ENCODE data around the gene MYADM.

Gene MYADM

GRCh38 chr19:53819861-53820260, 47.8 kb upstream of the MYADM start:
- TF ChIP-seq PRDM1 (tag by site-specific recombination; IDR thresholded peaks at IDR 0.05) (peak; percentile 20; the same call in 1 of the 2 replicates), ZBTB49 (tag by site-specific recombination; IDR thresholded peaks at IDR 0.05; ENCODE audit: low read depth) (no peak)
- Histone ChIP-seq H3K27ac (ENCODE audit: extremely low read depth, low read depth, low read length) (no peak overlapping the region), H3K36me3 (ENCODE audit: control insufficient read depth in 2 of 2, insufficient read depth in 1 of 2, low read length in 2 of 2) (no peaks in the 10 kb centered on the region), H3K4me3 (ENCODE audit: low read depth, low read length) (no peak overlapping the region), H3K9me3 (ENCODE audit: control insufficient read depth, insufficient read depth, low read depth, low read length) (no peaks in the 10 kb centered on the region), H3K4me1 (ENCODE audit: control insufficient read depth, insufficient read depth, low read length) (no peaks in the 10 kb centered on the region)
- ChIA-PET POLR2A (no interaction called here), CTCF (interaction anchor here (1.5 to 3.2 kb wide), 2 partner anchors 11 to 26 kb away, joined by 5 to 13 read pairs; no protein-coding TSS in a partner anchor)

DNA sequence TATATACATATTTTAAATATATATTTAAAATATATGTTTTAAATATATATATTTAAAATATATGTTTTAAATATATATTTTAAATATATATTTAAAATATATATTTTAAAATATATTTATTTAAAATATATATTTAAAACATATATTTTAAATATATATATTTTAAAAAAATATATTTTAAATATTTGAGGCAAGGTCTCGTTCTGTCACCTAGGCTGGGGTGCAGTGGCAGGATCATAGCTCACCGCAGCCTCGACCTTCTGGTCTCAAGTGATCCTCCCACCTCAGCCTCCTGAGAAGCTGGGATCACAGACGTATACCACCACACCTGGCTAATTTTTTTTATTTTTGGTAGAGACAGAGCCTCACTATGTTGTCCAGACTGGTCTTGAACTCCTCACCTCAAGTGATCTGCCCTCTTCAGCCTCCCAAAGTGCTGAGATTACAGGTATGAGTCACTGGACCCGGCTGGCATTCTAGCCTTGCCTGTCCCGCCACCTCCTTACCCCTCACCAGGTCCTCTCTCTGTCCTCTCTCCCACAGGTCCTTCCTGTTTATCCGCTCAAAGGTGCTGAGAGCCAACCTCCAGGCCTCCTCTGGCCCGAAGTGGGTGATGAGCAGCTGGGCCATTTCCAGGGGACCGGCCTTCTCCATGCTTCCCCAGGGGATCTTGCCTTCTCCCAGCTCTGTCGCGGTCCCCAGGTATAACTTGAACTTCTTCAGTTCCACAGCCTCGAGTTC, 44.1 kb upstream of the MYADM start:
- no peak overlapping the region for H3K4me3 ChIP-seq (ENCODE audit: low read depth, low read length)
- CTCF ChIA-PET: interaction anchor here (0.5 to 2.3 kb wide), 3 partner anchors 15 to 147 kb away, joined by 3 to 7 read pairs (median 3); no protein-coding TSS in a partner anchor

More for the DNA sequence above, 44.1 kb upstream of the MYADM start:
- TF ChIP-seq ZNF513 (tag by site-specific recombination; IDR thresholded peaks at IDR 0.05): no peak
- no peak for TF ChIP-seq ZIC2 (tag by site-specific recombination; IDR thresholded peaks at IDR 0.05)
- TF ChIP-seq SP7 (tag by site-specific recombination; IDR thresholded peaks at IDR 0.05): no peak
- TF ChIP-seq ZNF76 (tag by site-specific recombination; IDR thresholded peaks at IDR 0.05; ENCODE audit: borderline replicate concordance, low read depth): no peak
- TF ChIP-seq, protein P1, sequence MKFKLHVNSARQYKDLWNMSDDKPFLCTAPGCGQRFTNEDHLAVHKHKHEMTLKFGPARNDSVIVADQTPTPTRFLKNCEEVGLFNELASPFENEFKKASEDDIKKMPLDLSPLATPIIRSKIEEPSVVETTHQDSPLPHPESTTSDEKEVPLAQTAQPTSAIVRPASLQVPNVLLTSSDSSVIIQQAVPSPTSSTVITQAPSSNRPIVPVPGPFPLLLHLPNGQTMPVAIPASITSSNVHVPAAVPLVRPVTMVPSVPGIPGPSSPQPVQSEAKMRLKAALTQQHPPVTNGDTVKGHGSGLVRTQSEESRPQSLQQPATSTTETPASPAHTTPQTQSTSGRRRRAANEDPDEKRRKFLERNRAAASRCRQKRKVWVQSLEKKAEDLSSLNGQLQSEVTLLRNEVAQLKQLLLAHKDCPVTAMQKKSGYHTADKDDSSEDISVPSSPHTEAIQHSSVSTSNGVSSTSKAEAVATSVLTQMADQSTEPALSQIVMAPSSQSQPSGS (tag by site-specific recombination; IDR thresholded peaks at IDR 0.05; ENCODE audit: low read depth): no peak
- TF ChIP-seq, protein P2, sequence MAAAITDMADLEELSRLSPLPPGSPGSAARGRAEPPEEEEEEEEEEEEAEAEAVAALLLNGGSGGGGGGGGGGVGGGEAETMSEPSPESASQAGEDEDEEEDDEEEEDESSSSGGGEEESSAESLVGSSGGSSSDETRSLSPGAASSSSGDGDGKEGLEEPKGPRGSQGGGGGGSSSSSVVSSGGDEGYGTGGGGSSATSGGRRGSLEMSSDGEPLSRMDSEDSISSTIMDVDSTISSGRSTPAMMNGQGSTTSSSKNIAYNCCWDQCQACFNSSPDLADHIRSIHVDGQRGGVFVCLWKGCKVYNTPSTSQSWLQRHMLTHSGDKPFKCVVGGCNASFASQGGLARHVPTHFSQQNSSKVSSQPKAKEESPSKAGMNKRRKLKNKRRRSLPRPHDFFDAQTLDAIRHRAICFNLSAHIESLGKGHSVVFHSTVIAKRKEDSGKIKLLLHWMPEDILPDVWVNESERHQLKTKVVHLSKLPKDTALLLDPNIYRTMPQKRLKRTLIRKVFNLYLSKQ (tag by site-specific recombination; IDR thresholded peaks at IDR 0.05; ENCODE audit: borderline replicate concordance): no peak
- TF ChIP-seq ZNF837 (tag by site-specific recombination; IDR thresholded peaks at IDR 0.05): no peak
- TF ChIP-seq TSHZ1 (tag by site-specific recombination; IDR thresholded peaks at IDR 0.05; ENCODE audit: borderline replicate concordance): no peak
- TF ChIP-seq ZNF645 (tag by site-specific recombination; IDR thresholded peaks at IDR 0.05): no peak
- no peak for TF ChIP-seq ZNF626 (tag by site-specific recombination; IDR thresholded peaks at IDR 0.05)
- no peak for TF ChIP-seq SCRT2 (tag by site-specific recombination; IDR thresholded peaks at IDR 0.05)
- Histone ChIP-seq H3K36me3 (ENCODE audit: control insufficient read depth in 2 of 2, insufficient read depth in 1 of 2, low read length in 2 of 2) (no peaks in the 10 kb centered on the region), H3K4me1 (ENCODE audit: control insufficient read depth, insufficient read depth, low read length) (no peaks in the 10 kb centered on the region), H3K27ac (ENCODE audit: extremely low read depth, low read depth, low read length) (no peak overlapping the region), H3K9me3 (ENCODE audit: control insufficient read depth, insufficient read depth, low read depth, low read length) (no peaks in the 10 kb centered on the region)
- POLR2A ChIA-PET: no interaction called here
